HG03521 (cell line): ENCODE measurements around the gene DNAJC4.
A peak's percentile ranks its signal among the peaks of the same experiment; 100 is the strongest.

Experiments
- ATAC-seq: cut with Tn5 transposase; IDR thresholded peaks from one replicate; pipeline ENCODE4 v1.9.1; 2021; ENCODE audit warnings: mild to moderate bottlenecking, moderate library complexity; ENCODE audit not compliant: unreplicated experiment

DNAJC4 gene

DNA sequence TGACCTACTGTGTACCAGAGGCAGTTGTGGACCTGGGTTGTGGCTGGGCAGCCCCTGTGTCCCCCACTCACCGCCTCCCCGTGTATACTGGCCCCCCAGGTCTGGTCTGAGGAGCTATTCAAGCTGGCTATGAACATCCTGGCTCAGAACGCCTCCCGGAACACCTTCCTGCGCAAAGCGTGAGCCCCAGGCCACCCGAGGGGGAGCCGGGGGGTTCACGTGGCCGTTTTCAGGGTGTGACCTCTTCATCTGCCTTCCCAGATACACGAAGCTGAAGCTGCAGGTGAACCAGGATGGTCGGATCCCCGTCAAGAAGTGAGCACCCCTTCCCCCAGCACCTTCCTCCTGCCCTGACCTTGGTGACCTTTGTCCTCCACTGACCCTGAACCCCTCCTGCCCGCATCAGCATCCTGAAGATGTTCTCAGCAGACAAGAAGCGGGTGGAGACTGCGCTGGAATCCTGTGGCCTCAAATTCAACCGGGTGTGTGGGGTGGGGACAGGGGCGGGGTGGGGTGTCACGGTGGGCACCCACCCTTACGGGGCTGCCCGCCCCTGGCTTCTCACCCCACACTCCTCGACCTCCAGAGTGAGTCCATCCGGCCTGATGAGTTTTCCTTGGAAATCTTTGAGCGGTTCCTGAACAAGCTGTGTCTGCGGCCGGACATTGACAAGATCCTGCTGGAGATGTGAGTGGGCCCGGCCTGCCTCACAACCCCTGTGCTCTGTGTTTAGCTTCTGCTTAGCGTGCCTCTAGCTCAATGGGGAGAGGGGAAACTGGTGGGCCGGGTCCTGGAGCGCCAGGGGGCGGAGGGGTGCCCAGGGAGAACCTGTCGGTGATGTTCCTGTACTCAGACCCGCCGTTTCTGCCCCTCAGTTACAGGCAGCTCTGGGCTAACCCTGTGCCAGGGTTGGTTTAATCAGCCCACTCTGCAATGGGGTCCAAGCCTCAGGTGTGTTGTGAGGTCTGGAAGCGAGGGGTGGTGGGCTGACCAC is 25.1 kb downstream of the DNAJC4 start:
- ATAC-seq = no peak

DNA sequence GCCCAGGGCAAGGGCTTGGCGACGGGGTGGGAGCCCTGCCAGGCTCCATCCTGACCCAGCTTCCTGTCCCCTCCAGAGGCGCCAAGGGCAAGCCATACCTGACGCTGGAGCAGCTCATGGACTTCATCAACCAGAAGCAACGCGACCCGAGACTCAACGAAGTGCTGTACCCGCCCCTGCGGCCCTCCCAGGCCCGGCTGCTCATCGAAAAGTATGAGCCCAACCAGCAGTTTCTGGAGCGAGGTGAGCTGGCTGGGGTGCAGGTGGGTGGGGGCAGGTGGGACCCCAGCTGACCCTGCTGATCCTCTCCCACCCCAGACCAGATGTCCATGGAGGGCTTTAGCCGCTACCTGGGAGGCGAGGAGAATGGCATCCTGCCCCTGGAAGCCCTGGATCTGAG is 26.0 kb downstream of the DNAJC4 start:
- ATAC-seq = no peak

DNA sequence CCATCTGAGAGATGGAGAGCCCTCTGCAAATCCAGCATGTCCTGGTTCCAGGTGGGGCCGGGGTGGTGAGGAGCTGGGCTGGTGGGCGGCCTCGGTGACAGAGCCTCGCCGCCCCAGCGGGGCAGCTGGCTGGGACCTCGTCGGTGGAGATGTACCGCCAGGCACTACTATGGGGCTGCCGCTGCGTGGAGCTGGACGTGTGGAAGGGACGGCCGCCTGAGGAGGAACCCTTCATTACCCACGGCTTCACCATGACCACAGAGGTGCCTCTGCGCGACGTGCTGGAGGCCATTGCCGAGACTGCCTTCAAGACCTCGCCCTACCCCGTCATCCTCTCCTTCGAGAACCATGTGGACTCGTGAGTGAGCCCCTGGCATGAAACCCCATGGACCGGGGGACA is 28.0 kb downstream of the DNAJC4 start:
- ATAC-seq = no peak

DNA sequence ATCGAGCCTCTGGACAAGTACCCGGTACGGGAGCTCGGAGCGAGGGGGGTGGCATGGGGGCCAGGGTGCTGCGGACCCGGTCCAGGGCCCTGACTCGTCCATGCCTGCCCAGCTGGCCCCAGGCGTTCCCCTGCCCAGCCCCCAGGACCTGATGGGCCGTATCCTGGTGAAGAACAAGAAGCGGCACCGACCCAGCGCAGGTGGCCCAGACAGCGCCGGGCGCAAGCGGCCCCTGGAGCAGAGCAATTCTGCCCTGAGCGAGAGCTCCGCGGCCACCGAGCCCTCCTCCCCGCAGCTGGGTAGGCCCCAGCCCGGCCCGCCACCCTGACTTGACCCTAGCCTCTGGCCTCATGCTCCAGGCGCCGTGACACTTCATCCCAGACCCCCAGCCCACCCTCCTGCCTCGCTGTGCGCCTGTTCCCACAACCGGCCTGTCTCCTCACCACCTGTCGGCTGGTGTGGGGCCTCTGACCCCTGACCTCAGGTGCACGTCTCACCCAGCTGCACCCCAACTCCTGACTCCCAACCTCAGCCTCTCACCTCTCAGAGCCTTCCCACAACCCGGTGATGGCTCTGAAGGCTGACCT is 28.7 kb downstream of the DNAJC4 start:
- ATAC-seq = no peak

DNA sequence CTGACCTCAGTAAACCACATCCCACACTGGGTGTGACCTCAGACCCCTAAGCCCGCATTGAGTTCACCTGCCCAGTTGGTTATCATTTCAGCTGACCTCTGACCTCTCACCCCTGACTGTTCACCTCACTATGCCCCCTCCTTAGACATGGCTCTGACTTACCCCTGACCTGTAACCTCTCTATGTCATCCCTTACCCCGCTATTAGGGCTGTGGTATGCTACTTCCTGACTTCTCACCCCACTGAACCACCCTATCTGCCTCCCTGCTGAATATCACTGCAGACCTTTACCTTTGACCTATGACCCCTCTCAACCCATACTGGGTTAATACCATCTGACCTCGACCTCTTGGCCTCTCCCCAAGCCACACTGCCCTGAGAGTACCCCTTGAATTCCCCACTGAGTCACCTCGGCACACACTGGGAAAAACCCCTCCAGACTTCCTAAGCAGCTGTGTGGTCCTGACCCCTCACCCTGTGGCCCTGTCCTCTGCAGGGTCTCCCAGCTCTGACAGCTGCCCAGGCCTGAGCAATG is 29.3 kb downstream of the DNAJC4 start:
- ATAC-seq = no peak

DNA sequence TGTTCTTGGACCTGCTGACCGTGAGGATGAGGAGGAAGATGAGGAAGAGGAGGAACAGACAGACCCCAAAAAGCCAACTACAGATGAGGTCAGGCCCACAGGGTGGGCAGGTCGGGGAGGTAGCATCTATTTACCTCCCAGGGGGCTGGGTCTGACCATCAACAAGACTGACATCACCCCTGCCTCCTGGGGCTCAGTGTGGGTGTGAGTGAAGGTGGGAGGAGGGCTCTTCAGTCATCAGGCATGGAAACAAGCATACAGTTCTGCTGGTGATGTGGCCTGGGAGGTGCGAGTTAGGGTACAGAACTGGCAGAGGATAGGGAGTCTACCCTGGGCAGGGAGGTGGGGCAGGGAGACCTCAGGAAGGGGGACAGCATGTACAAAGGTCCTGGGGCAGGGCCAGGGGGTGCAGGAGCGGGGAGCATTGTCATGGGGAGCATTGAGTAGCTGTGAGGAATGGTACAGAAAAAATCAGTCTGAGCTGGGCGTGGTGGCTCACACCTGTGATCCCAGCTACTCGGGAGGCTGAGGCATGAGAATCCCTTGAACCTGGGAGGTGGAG is 29.9 kb downstream of the DNAJC4 start:
- ATAC-seq = no peak

DNA sequence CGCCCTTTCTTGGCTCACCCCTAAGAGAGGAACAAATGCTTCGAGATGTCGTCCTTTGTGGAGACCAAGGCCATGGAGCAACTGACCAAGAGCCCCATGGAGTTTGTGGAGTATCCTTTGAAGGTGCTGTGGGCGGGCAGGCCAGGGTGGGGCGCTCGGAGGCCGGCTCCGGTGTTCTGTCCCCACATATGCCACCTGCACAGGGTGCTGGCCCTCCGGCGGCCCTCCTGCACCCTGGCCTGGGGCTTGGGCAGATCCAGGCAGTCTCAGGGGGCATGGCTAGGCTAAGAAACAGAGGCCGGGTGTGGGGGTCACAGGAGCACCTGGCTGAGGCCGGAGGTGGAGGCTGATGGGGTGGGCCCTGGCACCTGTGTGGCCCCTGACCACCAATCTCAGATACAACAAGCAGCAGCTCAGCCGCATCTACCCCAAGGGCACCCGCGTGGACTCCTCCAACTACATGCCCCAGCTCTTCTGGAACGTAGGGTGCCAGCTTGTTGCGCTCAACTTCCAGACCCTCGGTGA is 31.3 kb downstream of the DNAJC4 start:
- no peak for ATAC-seq

DNA sequence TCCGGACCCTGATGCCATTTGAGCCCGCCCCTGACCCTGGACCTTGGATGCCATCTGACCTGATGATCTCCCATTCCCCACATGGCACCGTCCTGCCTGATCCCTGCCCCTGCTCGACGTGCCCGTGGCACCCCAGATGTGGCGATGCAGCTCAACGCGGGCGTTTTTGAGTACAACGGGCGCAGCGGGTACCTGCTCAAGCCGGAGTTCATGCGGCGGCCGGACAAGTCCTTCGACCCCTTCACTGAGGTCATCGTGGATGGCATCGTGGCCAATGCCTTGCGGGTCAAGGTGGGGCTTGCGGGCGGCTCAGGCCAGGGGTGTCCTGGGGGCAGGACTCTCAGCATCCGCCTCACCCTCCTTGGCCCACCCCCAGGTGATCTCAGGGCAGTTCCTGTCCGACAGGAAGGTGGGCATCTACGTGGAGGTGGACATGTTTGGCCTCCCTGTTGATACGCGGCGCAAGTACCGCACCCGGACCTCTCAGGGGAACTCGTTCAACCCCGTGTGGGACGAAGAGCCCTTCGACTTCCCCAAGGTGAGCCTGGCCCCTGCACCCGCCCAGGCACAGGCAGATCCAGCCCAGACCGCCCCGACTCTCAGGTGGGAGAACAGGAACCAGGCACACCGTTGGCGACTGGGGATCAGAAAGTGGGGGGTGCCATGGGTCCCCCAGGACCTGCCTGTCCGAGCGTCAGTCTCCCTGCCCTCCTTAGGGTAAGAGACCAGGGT is 32.1 kb downstream of the DNAJC4 start:
- ATAC-seq = no peak

DNA sequence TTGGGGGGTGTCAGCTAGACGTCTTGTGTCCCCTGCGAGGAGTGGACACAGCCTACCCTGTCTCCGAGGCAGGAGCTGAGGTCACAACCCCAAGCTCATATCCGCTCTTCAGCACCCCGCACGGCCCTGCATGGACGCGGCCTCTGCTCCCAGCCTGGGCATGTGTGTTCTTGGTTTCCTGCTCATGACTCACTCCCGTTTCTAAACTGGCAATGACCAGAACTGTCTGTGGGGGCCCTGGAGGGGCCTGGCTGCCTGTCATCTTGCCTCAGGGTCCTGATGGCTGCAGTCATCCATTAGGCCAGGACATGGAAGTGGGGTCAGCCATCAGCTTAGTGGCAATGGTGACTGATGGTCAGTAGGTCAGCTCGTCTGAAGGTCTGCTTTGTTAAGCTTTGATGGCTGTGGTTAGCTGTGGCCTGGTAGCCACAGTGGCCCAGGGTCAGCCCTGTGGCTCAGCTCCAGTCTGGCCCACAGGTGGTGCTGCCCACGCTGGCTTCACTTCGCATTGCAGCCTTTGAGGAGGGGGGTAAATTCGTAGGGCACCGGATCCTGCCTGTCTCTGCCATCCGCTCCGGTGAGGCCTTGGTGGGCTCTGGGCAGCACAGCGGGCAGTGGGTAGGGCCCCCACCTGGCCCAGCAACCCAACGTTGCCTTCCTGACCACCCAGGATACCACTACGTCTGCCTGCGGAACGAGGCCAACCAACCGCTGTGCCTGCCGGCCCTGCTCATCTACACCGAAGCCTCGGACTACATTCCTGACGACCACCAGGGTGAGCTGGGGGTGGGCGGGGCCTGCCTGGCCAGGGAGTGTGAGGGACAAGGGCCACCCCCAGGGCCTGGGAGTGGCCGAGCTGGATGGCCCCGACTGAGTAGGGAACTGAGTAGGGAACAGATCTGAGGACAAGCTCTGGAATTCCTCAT is 32.9 kb downstream of the DNAJC4 start:
- ATAC-seq = no peak

DNA sequence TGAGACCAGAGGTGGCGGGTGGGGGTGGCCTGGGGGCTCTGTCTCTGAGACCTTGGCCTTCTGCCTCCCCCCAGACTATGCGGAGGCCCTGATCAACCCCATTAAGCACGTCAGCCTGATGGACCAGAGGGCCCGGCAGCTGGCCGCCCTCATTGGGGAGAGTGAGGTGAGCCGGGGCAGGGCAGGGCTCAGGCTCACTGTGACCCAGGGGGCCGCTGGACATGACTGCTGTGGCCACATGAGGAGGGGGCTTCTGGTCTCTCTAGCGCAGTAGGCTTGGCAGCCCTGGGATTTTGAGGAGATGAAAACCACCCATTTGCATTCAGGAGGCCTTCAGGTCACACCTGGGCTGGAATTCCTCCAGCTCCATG is 33.6 kb downstream of the DNAJC4 start:
- no peak for ATAC-seq

DNA sequence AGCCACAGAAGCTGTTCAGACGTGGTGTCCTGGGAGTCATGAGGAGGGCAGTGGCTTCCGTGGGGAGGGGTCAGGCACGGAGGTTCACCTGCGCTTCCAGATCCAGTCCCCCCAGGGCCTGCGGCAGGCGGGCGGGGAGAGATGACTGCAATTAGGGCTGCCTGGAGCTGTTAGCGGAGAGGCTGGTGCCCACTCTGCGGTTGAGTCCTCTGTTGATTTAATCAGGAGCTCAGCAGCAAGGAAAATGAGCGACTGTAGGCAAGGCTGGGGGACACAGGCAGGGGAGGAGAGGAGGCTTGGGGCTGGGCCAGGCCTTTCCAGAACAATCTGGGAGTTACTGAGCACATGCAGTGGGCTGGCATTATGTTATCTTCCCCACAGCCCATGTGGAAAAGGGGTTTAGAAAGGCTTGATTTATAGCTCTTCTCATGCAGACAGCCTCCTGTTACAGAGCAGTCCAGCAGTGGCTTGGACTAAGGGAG is 34.1 kb downstream of the DNAJC4 start:
- ATAC-seq = no peak

DNA sequence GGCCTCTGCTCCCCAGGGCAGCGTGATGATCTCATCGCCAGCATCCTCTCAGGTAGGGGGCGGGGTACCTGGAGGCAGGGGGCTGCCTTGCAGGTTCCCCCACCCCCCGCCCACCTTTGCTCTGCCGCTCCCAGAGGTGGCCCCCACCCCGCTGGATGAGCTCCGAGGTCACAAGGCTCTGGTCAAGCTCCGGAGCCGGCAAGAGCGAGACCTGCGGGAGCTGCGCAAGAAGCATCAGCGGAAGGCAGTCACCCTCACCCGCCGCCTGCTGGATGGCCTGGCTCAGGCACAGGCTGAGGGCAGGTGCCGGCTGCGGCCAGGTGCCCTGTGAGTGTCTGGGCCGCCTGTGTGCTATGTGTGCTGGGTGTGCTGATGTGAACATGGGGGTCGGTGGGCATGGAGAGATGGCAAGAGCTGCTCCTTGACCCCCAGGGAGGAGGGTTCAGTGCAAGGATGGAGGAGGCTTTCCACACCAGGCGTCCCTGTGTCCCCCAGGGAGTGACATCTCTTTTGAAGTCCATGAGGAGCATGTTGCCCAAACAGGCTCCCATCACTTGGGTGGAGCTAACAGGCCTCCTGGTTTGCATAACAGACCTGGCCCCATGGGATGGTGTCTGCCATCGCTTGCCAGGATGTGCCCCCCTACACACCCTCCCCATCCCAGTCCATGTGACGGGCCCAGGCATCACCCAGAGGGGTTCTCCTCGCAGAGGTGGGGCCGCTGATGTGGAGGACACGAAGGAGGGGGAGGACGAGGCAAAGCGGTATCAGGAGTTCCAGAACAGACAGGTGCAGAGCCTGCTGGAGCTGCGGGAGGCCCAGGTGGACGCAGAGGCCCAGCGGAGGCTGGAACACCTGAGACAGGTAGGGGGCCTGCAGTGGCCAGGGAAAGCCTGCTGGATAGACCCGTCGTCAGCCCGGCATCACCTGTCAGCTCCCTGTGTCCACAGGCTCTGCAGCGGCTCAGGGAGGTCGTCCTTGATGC is 35.1 kb downstream of the DNAJC4 start:
- ATAC-seq = no peak

DNA sequence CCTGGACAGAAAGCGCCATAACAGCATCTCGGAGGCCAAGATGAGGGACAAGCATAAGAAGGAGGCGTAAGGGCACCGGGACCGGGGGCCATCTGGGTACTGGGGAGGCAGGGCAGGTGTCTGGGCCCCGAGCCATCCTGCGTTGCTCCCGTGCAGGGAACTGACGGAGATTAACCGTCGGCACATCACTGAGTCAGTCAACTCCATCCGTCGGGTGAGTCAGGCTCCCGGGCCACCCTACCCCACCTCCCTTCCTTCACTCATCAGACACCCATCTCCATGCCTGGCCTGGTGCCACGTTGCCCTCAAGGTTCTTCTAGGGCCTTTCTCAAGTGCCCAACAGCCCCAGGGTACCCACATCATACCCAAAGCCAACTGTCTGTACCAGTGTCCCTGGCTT is 36.0 kb downstream of the DNAJC4 start:
- ATAC-seq = no peak

DNA sequence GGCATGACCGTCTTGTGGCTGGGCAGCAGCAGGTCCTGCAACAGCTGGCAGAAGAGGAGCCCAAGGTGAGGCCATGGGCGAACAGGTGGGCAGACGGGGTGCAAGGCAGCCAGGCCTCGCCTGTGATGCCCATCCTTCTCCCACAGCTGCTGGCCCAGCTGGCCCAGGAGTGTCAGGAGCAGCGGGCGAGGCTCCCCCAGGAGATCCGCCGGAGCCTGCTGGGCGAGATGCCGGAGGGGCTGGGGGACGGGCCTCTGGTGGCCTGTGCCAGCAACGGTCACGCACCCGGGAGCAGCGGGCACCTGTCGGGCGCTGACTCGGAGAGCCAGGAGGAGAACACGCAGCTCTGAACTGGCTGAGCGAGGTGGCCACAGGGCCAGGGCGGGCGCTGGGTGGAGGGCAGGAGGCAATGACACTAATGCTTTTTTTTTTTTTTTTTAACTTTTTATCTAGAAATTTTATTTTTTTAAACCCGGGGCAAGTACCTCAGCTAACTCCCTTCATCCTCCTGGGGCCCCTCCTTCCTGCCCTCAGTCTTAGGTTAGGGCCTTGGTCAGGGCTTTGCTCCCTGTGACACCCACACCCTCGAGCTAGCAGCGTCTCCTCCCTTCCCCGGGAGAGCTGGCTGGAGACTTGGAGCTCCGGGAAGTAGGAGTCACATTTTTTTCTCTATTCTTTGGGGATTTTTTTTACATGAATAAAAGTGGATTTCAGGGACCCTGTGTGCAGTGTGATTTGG is 37.0 kb downstream of the DNAJC4 start:
- no peak for ATAC-seq

DNA sequence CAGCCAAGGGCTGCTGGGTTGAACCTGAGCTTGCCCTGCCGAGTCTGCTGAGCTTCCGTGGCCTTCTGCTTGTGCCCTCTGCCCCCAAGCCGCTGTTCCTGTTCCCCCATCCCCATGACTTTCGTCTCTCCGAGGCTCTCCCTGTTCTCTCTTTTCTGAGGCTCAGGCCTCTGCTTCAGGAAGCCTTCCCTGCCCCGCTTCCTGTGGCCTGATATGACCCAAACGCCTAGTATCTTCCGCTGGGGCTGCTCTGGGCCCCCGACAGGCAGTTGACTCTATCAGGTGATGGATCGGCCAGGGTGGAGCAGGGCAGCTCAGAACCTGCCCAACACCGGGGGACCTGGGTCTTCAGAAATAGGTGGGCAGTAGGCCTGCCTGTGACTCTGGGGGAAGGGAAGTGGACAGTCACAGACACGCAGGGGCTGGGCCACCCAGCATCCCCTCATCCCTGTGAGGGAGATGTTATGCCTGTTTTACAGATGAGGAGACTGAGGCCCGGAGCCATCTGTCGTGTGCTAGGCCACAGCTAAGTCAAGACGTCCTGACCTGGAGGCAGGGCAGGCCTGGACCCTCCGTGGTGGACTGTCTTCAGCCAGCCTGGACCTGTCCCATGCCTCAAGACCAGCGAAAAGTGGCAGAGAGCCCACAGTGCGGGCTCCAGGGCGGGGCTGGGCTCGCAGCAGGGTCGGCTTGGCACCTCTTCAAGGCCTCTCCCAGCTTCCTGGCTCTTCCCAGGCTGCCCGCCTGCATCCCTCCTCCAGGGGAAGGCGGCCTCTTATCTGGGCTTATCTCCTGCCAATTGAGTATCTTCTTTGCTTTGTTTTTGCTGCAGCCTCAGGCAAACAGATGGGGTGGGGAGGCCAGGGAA is 37.9 kb downstream of the DNAJC4 start:
- no peak for ATAC-seq

DNA sequence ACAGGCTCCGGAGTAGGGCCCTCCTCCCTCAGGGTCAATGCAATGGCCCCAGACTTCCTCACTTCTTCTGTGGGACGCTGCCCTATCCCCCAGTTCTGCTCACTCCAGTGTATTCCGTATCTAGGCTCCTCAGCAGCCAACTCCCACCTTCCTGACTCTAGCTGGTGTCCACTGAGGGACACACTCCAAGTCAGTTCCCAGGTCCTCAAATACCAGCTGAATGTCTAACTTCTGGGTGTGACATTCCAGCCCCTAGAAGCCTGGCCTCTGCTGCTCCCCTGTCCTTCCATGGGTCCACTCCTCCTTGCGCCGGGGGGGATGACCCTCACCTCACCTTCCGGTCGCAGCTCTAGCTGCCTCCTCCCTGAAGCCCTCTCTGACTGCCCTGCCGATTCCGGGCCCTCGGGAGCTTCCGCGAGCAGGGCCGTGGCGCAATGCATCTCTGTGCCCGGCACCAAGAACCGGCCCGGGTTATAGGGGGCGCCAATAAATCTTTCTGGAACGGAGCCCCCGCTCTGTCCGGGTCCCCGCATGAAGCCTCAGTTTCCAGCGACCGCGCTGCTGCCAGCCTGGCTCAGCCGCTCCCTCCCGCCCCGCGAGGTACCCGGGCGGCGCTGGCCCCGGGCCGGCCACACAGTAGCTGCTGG is 38.7 kb downstream of the DNAJC4 start:
- ATAC-seq = peak; percentile 7
